Measurements from ENCODE around the gene GPR157. TPM values are rescaled to one million over a fixed set of nuclear protein-coding genes. Genes with fewer than 3 reads are reported as not detected.
A peak's percentile ranks its signal among the peaks of the same experiment; 100 is the strongest.
"Not testable (repeated sequence)": the region's sequence is repeated elsewhere in the genome, so short reads cannot be mapped to it uniquely, and the experiment has no call there.

Gene GPR157, protein sequence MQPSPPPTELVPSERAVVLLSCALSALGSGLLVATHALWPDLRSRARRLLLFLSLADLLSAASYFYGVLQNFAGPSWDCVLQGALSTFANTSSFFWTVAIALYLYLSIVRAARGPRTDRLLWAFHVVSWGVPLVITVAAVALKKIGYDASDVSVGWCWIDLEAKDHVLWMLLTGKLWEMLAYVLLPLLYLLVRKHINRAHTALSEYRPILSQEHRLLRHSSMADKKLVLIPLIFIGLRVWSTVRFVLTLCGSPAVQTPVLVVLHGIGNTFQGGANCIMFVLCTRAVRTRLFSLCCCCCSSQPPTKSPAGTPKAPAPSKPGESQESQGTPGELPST
- total RNA-seq = 1 to 10 TPM; 4.5 to 9.1 TPM

DNA sequence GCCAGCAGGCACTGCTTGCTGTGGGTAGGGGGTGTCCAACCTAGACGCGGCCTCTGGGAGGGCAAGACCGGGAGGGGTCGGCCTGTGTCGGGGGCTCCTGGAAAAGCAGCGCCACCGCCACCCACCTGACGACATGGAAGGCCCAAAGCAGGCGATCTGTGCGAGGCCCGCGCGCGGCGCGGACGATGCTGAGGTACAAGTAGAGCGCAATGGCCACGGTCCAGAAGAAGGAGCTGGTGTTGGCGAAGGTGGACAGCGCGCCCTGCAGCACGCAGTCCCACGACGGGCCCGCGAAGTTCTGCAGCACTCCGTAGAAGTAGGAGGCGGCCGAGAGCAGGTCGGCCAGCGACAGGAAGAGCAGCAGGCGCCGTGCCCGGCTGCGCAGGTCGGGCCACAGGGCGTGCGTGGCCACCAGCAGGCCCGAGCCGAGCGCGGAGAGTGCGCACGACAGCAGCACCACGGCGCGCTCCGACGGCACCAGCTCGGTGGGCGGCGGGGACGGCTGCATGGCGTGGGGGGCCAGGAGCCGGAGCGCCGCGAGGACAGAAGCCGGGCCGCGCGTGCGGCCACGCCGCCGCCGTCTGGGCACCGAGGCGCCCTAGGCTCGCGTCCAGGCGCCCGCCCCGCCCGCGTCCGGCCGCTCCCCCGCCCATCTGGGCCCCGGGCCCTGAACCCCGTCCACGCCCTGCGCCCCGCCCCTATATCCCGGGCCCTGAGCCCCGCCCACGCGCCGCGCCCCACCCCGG lies at the start of gene GPR157:
TSS of gene GPR157 (minus strand) at position 583 of the 746 bp plus-strand sequence. CDS start at position 508, 75 bp downstream.
- peak; percentile 66 to 74 for DNase-seq (ENCODE audit: low spot score in 2 of 2)
- H3K36me3 Mint-ChIP-seq = no peaks in the 10 kb centered on the region
- peak; percentile 75 to 86 for ATAC-seq
- peak within 1 kb of the TSS; percentile 61 to 84 for H3K27ac Mint-ChIP-seq
- no peaks in the 10 kb centered on the region for H3K9me3 Mint-ChIP-seq

DNA sequence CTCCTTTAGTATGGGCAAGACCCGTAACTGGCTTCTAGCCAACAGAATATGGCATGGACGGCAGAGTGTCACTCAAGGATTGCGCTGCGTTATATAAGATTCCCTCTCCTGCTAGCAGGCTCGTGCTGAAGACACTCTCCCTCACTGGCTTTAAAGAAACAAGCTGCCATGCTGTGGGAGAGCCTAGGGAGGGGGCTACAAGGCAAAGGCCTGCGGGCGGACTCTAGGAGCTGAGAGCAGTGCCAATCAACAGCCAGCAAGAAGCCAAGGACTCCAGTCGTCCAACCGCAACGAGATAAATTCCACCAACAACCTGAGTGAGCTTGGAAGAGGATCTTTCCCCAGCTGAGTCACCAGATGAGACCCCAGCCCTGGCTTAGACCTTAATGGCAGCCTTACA lies 45.9 kb upstream of the GPR157 start:
- ATAC-seq = no peak
- H3K27ac Mint-ChIP-seq = no peak overlapping the region
- H3K9me3 Mint-ChIP-seq = no peaks in the 10 kb centered on the region
- no peak for DNase-seq (ENCODE audit: low spot score in 2 of 2)
- H3K36me3 Mint-ChIP-seq = peaks cover 0 to 4% of the 10 kb centered on the region in 2 donors

DNA sequence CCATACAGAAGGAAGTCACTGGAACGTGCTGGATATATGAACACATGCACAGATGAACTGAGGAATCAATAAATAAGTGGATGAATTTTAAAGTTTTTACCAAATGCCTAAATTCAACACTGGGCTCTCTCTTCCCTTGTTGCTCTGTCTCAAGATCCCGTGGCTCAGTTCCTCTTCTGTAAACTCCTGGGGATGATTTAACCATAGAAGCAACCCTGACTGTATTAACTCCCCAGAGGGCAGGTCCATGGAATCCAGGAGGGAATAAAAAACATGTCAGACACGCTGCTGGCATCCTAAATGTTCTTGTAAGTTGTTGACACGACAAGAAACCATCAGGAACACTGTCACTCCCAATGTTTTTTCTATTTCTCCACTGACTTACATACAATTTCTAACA lies 45.3 kb upstream of the GPR157 start:
- peak overlapping the region in 1 of 2 donors; percentile 25 for H3K27ac Mint-ChIP-seq
- DNase-seq (ENCODE audit: low spot score in 2 of 2) = no peak
- H3K9me3 Mint-ChIP-seq = no peaks in the 10 kb centered on the region
- no peak for ATAC-seq
- peaks cover 0 to 4% of the 10 kb centered on the region in 2 donors for H3K36me3 Mint-ChIP-seq

DNA sequence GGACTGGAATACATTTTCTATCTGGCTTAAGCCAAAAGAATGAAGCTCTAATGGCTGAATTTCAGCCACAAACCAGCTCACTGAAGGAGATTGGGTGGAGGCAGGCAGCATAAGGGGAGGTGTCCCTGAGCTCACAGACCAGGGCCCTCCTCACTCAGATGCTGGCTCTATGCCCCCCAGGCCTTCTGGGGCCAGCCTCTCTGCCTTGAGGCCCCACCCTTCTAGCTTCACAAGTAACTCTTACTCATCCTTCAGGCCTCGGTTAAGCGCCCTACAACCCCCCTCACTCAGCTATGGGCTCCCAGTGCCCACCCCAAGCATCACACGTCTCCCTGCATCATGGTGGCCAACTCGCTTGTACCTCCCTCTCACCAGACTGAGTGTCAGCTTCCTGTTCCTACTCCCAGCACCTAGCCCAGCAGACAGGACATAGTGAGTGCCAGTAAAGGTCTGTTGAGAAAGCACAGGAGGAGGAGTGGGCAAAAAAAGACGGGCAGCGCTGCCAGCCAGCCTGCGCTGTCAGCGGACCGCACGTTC lies 40.8 kb upstream of the GPR157 start:
- no peak for DNase-seq (ENCODE audit: low spot score in 2 of 2)
- ATAC-seq = no peak
- H3K9me3 Mint-ChIP-seq = no peaks in the 10 kb centered on the region
- H3K27ac Mint-ChIP-seq = no peak overlapping the region
- H3K36me3 Mint-ChIP-seq = no peaks in the 10 kb centered on the region

DNA sequence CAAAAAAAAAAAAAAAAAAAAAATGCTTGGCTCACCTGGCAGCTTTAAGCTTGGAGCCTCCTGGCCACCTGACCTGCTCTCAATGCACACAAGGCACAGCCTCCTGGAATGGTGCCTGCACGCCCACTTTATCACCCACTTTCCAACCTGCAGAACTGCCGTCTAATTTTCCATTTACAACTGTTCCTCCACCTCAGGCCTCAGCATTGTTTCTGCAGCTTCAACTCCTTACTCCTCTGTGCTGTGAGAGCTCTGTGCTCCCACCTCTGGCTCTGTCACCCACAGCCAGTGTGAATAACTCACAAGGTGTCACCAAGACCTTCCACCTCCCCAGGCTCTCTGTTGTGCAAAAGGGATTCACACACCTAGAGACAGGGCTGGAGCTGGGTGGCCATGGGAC lies 38.7 kb upstream of the GPR157 start:
- peak overlapping the region in 1 of 2 donors; percentile 27 for H3K27ac Mint-ChIP-seq
- ATAC-seq = no peak
- H3K36me3 Mint-ChIP-seq = no peaks in the 10 kb centered on the region
- DNase-seq (ENCODE audit: low spot score in 2 of 2) = no peak
- no peaks in the 10 kb centered on the region for H3K9me3 Mint-ChIP-seq

DNA sequence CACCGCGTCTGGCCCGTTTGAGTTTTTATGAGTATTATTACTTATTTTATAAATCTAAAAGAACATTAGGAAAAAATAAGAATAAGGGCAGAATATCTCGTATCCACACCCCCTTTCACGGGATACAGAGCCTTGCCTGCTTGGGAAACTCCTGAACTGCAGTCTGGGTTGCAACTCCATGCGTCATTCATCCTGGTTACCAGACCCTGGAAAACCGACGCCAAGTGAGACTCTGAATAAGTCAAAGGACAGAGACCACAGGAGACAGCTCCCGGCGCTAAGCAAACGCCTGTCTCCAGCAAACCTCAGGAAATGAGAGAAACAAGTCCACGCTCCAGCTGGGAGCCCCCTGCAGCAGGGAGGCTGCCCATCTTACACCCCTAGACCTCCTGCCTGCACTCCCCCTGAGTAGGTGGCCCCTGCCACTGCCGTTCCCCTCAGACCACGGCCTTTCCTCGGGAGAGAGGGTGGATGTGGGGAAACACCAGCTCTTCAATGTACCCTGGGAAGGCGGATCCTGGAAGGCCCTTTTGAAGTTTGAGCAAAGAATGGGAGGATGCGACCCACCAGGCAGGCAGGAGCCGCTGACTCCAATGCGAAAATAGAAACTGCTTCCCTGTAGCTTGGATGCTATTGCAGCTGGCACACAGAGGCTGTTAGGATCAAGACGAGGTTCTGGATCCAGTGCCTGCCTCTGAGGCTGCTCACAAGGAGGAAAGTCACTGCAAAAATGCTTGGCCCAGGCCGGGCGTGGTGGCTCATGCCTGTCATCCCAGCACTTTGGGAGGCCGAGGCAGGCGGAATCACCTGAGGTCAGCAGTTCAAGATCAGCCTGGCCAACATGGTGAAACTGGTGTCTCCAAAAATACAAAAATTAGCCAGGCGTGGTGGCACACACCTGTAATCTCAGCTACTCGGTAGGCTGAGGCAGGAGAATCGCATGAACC lies 37.7 kb upstream of the GPR157 start:
- no peaks in the 10 kb centered on the region for H3K9me3 Mint-ChIP-seq
- H3K36me3 Mint-ChIP-seq = no peaks in the 10 kb centered on the region
- H3K27ac Mint-ChIP-seq = no peak overlapping the region
- DNase-seq (ENCODE audit: low spot score in 2 of 2) = no peak
- no peak for ATAC-seq

DNA sequence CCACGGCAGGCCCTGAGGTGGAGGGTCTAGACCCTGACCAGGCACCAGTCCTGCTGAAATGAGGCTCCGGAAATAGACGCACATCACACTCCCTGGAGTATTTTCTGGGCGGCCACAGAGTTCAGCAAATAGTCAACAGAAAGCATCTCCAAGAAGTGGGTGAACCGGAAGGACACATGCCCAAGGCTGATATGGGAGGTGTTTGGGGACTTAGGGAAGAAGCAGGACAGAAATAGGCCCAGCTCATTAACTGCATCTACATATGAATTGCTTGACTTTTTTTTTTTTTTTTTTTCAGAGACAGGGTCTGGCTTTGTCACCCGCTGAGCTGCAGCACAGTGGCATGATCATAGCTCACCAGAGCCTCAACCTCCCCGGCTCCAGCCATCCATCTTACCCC lies 36.5 kb upstream of the GPR157 start:
- no peak for ATAC-seq
- H3K27ac Mint-ChIP-seq = no peak overlapping the region
- DNase-seq (ENCODE audit: low spot score in 2 of 2) = no peak
- H3K9me3 Mint-ChIP-seq = no peaks in the 10 kb centered on the region
- no peaks in the 10 kb centered on the region for H3K36me3 Mint-ChIP-seq

DNA sequence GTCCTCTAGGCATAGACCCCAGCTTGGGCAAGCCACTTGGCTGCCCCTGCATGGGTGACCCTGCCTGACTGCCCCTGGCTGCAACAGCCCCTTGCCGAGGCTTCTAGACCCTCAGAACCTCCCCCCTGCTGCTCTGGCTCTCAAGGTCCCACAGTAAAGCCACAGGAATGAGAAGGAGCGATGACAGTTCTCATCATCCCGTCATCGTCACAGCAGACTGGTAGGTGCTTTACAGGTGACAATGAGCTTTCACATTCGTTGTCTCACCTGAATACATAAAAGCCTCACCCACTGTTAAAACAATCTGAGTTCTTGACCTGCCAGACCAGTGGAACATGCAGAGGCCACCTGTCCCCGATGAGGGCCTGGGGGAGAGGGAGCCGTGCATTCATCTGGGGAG lies 36.0 kb upstream of the GPR157 start:
- ATAC-seq (no peak), DNase-seq (ENCODE audit: low spot score in 2 of 2) (no peak)
- no peak overlapping the region for H3K27ac Mint-ChIP-seq
- no peaks in the 10 kb centered on the region for H3K36me3 Mint-ChIP-seq
- H3K9me3 Mint-ChIP-seq = no peaks in the 10 kb centered on the region

DNA sequence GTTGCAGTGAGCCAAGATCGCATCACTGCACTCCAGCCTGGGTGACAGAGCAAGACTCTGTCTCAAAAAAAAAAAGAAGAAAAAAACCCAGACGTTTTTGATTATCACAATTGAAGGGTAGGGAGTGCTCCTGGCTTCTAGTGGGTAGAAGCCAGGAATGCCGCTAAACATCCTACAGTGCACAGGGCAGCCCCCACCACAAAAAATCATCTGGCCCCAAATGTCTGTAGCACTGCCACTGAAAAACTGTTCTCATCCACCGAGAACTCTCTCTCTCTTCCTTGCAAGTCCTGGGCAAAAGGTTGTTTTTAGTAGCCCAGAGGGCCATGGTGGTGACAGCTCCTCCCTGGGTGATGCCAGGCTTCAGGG lies 35.6 kb upstream of the GPR157 start:
- H3K9me3 Mint-ChIP-seq = no peaks in the 10 kb centered on the region
- no peak for DNase-seq (ENCODE audit: low spot score in 2 of 2)
- H3K36me3 Mint-ChIP-seq = no peaks in the 10 kb centered on the region
- H3K27ac Mint-ChIP-seq = peak overlapping the region in 1 of 2 donors; percentile 56
- no peak for ATAC-seq

DNA sequence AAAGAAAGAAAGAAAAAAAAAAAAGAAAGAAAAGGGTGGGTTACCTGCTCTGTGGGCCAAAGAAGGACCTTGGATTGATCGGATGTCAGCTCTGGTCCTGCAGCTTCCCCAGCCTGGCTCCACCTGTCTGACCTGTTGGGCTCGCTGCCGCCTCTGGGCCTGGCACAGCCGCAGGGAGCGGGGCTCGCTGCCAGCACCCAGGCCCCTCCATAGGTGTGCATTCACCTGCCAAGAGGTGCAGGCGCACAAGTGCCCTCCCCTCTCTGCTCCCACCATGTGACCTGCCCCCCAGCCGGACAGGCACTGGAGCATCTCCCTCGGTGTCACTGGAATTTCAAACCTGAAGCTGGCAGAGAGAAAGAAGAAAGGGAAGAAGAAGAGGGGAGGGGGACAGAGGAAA lies 33.1 kb upstream of the GPR157 start:
- DNase-seq (ENCODE audit: low spot score in 2 of 2) (no peak), ATAC-seq (no peak)
- Mint-ChIP-seq H3K9me3 (no peaks in the 10 kb centered on the region), H3K36me3 (no peaks in the 10 kb centered on the region), H3K27ac (peak overlapping the region in 1 of 2 donors; percentile 65)

DNA sequence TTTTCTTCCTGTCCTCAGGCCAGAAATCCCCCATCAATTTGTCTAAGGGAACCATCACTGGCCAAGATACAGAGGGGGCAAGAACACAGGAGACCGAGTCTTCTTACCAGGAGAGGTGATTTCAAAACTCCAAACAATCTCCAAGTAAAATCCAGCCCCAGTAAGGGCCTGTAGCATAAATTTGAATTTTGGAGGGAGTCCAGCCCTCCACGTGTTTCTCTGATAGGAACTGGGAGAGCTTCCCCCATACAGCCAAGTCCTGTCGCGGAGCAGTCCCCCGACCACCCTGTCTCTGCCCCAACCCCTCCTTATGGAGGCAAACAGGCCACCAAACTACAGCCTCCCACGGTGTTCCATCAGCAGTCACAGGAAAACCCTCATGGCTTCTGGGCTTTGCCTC lies 32.4 kb upstream of the GPR157 start:
- ATAC-seq = no peak

DNA sequence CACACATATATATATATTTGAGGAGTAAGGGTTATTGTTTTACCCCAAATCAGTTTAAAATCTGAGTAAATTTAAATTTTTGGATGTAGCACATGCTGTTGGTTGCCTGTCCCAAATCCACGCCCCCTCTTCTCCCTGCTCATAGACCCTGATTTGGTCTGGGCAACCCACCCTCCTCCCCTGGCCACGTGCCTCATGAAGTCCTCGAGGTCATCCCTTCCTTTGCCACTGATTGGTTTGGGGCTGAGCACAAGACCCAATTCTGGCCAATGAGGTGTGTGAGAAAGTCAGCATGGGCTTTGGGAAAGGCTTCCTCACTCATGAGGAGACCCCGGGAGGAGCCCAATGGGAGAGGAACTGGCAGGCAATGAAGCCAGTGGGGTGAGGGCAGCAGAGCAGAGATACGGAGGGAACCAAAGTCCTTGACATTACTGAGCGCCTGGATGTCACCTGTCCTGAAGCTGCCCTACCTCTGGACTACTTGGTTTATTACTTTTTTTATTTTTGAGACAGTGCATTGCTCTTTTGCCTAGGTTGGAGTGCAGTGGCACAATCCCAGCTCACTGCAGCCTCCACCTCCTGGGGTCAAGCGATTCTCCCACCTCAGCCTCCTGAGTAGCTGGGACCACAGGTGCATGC lies 31.3 kb upstream of the GPR157 start:
- Mint-ChIP-seq H3K27ac (no peak overlapping the region), H3K36me3 (no peaks in the 10 kb centered on the region), H3K9me3 (no peaks in the 10 kb centered on the region)
- ATAC-seq (no peak), DNase-seq (ENCODE audit: low spot score in 2 of 2) (no peak)

More for the DNA sequence above, 32.4 kb upstream of the GPR157 start:
- no peaks in the 10 kb centered on the region for H3K36me3 Mint-ChIP-seq
- H3K27ac Mint-ChIP-seq = no peak overlapping the region
- no peaks in the 10 kb centered on the region for H3K9me3 Mint-ChIP-seq
- DNase-seq (ENCODE audit: low spot score in 2 of 2) = no peak

DNA sequence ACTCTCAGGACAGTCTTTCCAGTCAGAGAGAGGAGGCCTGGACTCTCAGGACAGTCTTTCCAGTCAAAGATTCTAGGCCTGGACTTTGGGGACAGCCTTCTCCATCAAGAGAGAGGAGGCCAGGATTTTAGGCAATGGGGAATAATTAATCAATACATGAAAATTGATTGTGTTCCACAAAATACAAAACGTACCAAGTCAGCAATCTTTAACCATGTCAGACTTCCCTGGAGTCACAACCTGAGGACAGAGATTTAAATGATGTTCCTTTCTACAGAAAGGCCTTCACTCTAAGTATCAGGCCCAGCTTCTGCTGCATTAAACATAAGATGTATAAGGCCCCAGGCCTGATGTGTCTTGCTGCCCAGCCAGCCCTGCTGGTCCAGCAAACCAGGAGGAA lies 27.0 kb upstream of the GPR157 start:
- ATAC-seq = no peak
- H3K27ac Mint-ChIP-seq = no peak overlapping the region

DNA sequence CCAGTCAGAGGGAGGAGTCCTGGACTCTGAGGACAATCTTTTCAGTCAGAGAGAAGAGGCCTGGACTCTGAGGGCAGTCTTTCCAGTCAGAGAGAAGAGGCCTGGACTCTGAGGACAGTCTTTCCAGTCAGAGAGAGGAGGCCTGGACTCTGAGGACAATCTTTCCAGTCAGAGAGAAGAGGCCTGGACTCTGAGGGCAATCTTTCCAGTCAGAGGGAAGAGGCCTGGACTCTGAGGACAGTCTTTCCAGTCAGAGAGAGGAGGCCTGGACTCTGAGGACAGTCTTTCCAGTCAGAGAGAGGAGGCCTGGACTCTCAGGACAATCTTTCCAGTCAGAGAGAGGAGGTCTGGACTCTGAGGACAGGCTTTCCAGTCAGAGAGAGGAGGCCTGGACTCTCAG lies 26.5 kb upstream of the GPR157 start:
- H3K36me3 Mint-ChIP-seq; H3K9me3 Mint-ChIP-seq; ATAC-seq; DNase-seq (ENCODE audit: low spot score in 2 of 2); H3K27ac Mint-ChIP-seq: not testable (repeated sequence)

More for the DNA sequence above, 27.0 kb upstream of the GPR157 start:
- Mint-ChIP-seq H3K36me3 (no peaks in the 10 kb centered on the region), H3K9me3 (no peaks in the 10 kb centered on the region)
- DNase-seq (ENCODE audit: low spot score in 2 of 2) = no peak

DNA sequence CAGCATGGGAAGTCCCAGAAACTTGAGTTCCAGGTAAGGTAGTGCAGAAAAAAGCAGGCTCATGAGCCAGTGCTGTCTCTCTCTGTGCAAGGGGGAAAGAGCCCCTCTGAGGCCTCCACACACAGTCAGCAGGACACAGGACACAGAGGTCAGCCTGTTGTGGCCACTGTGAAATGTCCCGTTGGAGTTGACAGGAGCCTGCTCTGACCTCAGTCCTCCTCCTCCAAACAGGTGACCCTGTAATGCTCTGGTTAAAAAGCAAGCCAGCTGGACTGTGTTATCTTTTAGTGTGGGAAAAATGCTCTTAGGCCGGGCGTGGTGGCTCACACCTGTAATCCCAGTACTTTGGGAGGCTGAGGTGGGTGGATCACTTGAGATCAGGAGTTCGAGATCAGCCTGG lies 24.2 kb upstream of the GPR157 start:
- no peak for ATAC-seq
- H3K36me3 Mint-ChIP-seq = no peaks in the 10 kb centered on the region
- no peak overlapping the region for H3K27ac Mint-ChIP-seq
- DNase-seq (ENCODE audit: low spot score in 2 of 2) = no peak
- no peaks in the 10 kb centered on the region for H3K9me3 Mint-ChIP-seq

DNA sequence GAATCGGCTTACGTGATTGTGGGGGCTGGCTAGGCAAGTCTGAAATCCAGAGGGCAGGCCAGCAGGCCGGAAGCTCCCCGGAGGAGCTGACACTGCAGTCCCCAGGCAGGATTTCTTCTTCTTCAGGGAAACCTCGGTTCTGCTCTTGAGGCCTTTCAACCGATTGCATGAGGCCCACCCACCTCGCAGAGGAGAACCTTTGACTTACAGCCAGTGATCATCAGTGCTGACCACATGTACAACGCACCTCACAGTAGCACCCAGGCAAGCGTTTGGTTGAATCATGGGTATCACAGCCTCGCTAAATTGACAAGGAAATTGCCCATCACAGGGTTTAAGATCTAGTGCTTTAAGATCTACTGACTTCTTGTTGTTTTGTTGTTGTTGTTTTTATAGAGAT lies 23.6 kb upstream of the GPR157 start:
- H3K36me3 Mint-ChIP-seq = no peaks in the 10 kb centered on the region
- no peaks in the 10 kb centered on the region for H3K9me3 Mint-ChIP-seq
- H3K27ac Mint-ChIP-seq = no peak overlapping the region
- ATAC-seq (no peak), DNase-seq (ENCODE audit: low spot score in 2 of 2) (no peak)
